ENCODE data around the gene ENTREP3. TPM values are rescaled to one million over a fixed set of nuclear protein-coding genes. Genes with fewer than 3 reads are reported as not detected.
A peak's percentile ranks its signal among the peaks of the same experiment; 100 is the strongest.

The ENTREP3 gene
- total RNA-seq, 2 donors from 2014 or later: 21.3 to 25.3 TPM

- intact Hi-C loops (cut with DNase I): no loop called here
- DNase-seq (ENCODE audit: low spot score): peak; percentile 99
Measured at GRCh38 chr1:155208541-155209311, 46.6 kb downstream of the ENTREP3 start, which contains the start of gene MTX1. MTX1 (plus strand) TSS chr1:155208695; CDS start chr1:155208805, 110 bp downstream.

GRCh38 chr1:155207806-155208540 is 47.3 kb downstream of the ENTREP3 start, which contains the start of gene THBS3:
THBS3 (minus strand) TSS chr1:155207897; CDS start chr1:155207876, 21 bp downstream.
- intact Hi-C loops (cut with DNase I): loop anchor here in 1 of 2 donors (2.0 kb wide), 1 partner anchor 19 kb away; no protein-coding TSS in a partner anchor
- peak; percentile 89 for DNase-seq (ENCODE audit: low spot score)

- intact Hi-C loops (cut with DNase I): loop anchor here in 1 of 2 donors (2.0 kb wide), 1 partner anchor 20 kb away; no protein-coding TSS in a partner anchor
- DNase-seq (ENCODE audit: low spot score): peak; percentile 93
Measured at GRCh38 chr1:155206891-155207805, 48.1 kb downstream of the ENTREP3 start.

- DNase-seq (ENCODE audit: low spot score): no peak
- intact Hi-C loops (cut with DNase I): loop anchor here in 1 of 2 donors (2.0 kb wide), 1 partner anchor 21 kb away; no protein-coding TSS in a partner anchor
Measured at GRCh38 chr1:155205969-155206593, 49.2 kb downstream of the ENTREP3 start.

GRCh38 chr1:155205035-155205434 is 50.2 kb downstream of the ENTREP3 start:
- intact Hi-C loops (cut with DNase I): no loop called here
- DNase-seq (ENCODE audit: low spot score): peak; percentile 73

GRCh38 chr1:155202731-155203515 is 52.4 kb downstream of the ENTREP3 start:
- intact Hi-C loops (cut with DNase I): no loop called here
- no peak for DNase-seq (ENCODE audit: low spot score)

- no peak for DNase-seq (ENCODE audit: low spot score)
- intact Hi-C loops (cut with DNase I): no loop called here
Measured at GRCh38 chr1:155202198-155202597, 53.1 kb downstream of the ENTREP3 start.

- no peak for DNase-seq (ENCODE audit: low spot score)
- intact Hi-C loops (cut with DNase I): no loop called here
Measured at GRCh38 chr1:155200920-155201319, 54.4 kb downstream of the ENTREP3 start.

GRCh38 chr1:155199792-155200191 is 55.5 kb downstream of the ENTREP3 start:
- no peak for DNase-seq (ENCODE audit: low spot score)
- intact Hi-C loops (cut with DNase I): no loop called here

- intact Hi-C loops (cut with DNase I): no loop called here
- no peak for DNase-seq (ENCODE audit: low spot score)
Measured at GRCh38 chr1:155198547-155198906, 56.8 kb downstream of the ENTREP3 start.

GRCh38 chr1:155197901-155198546 is 57.3 kb downstream of the ENTREP3 start:
- intact Hi-C loops (cut with DNase I): no loop called here
- DNase-seq (ENCODE audit: low spot score): no peak

Other genes starting within 250 kb of the ENTREP3 start
- gene DCST2, start 221.7 kb downstream of the ENTREP3 start, total RNA-seq: 1 to 10 TPM in 1 of 2 donors, under 1 TPM in 1; 0.48 to 1.1 TPM
- not detected for gene DCST1, start 221.7 kb downstream of the ENTREP3 start, total RNA-seq
- gene ADAM15, start 204.2 kb downstream of the ENTREP3 start, total RNA-seq: 100 to 1,000 TPM; 146 to 178 TPM
- gene EFNA4, start 191.7 kb downstream of the ENTREP3 start, total RNA-seq: 1 to 10 TPM; 2.0 to 2.6 TPM
- 1 to 10 TPM; 2.0 TPM for gene EFNA3, start 176.6 kb downstream of the ENTREP3 start, total RNA-seq
- gene EFNA1, start 127.6 kb downstream of the ENTREP3 start, total RNA-seq: 10 to 100 TPM; 12.6 to 13.2 TPM
- 10 to 100 TPM; 24.5 TPM for gene SLC50A1, start 119.6 kb downstream of the ENTREP3 start, total RNA-seq
- 10 to 100 TPM; 53.1 to 75.2 TPM for gene DPM3, start 115.0 kb downstream of the ENTREP3 start, total RNA-seq
- 100 to 1,000 TPM; 145 to 146 TPM for gene KRTCAP2, start 82.2 kb downstream of the ENTREP3 start, total RNA-seq
- gene TRIM46, start 81.6 kb downstream of the ENTREP3 start, total RNA-seq: 1 to 10 TPM; 1.3 to 2.1 TPM
- gene THBS3, start 47.6 kb downstream of the ENTREP3 start, total RNA-seq: 10 to 100 TPM; 46.3 to 96.6 TPM
- gene MTX1, start 46.8 kb downstream of the ENTREP3 start, total RNA-seq: 10 to 100 TPM; 20.9 to 26.8 TPM
- gene SCAMP3, start 6.9 kb upstream of the ENTREP3 start, total RNA-seq: 10 to 100 TPM; 34.7 to 37.3 TPM
- 10 to 100 TPM; 31.2 to 32.3 TPM for gene CLK2, start 18.0 kb upstream of the ENTREP3 start, total RNA-seq
- gene HCN3, start 22.0 kb upstream of the ENTREP3 start, total RNA-seq: 1 to 10 TPM; 1.4 to 1.5 TPM
- gene PKLR, start 46.0 kb upstream of the ENTREP3 start, total RNA-seq: not detected
- gene FDPS, start 53.4 kb upstream of the ENTREP3 start, total RNA-seq: 10 to 100 TPM; 86.7 to 93.0 TPM
- 10 to 100 TPM; 32.5 to 34.6 TPM for gene RUSC1, start 65.4 kb upstream of the ENTREP3 start, total RNA-seq

Measured in posterior vena cava (tissue), 2 donors.